ENCODE measurements around the gene MEGF9.

DNA sequence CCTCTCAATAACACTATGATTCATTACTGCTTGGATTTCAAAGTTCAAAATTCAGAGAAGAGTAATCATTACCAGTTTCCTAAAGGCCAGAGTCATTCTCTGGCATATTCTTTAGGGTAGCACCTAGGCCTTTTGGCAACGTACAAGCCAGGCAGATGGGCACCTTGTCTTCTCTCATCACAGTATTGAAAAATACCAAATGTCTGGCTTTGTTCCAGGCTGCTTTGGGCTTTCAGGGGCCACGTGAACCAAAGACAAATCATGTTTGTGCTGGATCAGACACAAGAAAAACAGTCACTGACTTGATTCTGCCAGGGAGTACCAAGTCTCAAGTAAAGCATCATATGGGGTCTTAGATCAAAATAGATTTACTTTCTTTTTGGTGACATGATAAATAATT, 15.5 kb downstream of the MEGF9 start:
- TF ChIP-seq CTCF (IDR thresholded peaks at IDR 0.05; ENCODE audit: low read depth, low read length, poor library complexity, severe bottlenecking) (no peak), EZH2phosphoT487 (IDR thresholded peaks at IDR 0.05; ENCODE audit: borderline replicate concordance, low read length) (no peak)

Measured in DOHH2 (cell line).